IgD-negative memory B cell (primary cell): Measurements from ENCODE around the gene CYP27B1. TPM values are rescaled to one million over a fixed set of nuclear protein-coding genes. Genes with fewer than 3 reads are reported as not detected.

Source experiments
- H3K27ac Mint-ChIP-seq, 3 donors: one replicate each; pipeline ENCODE4 v1.8.0; 2020 to 2022; ENCODE audit warnings: mild to moderate bottlenecking in 3 of 3, mixed read lengths in 3 of 3, moderate library complexity in 1 of 3
- H3K27me3 Mint-ChIP-seq: one replicate; pipeline ENCODE4 v1.8.0; 2021; ENCODE audit warnings: mixed read lengths
- H3K36me3 Mint-ChIP-seq: one replicate; pipeline ENCODE4 v1.8.0; 2020; ENCODE audit warnings: mild to moderate bottlenecking, mixed read lengths
- H3K4me1 Mint-ChIP-seq, 3 donors: one replicate each; pipeline ENCODE4 v1.8.0; 2020 to 2022; ENCODE audit warnings: mixed read lengths in 3 of 3, mild to moderate bottlenecking in 1 of 3
- H3K4me3 Mint-ChIP-seq, 4 donors: one replicate each; pipeline ENCODE4 v1.8.0; 2020 to 2022; ENCODE audit warnings: mild to moderate bottlenecking in 4 of 4, mixed read lengths in 4 of 4, moderate library complexity in 3 of 4
- H3K9me3 Mint-ChIP-seq, 3 donors: one replicate each; pipeline ENCODE4 v1.8.0; 2020 to 2021; ENCODE audit warnings: mixed read lengths in 3 of 3, mild to moderate bottlenecking in 1 of 3
- polyA plus RNA-seq: library from polyadenylated mRNA; unstranded; fragments of 300-500 nt; fragmentation: Illumina TruSeq; gene quantifications from one replicate; pipeline ENCODE4 v1.2.3, GENCODE V29; 2021

CYP27B1 gene
- polyA plus RNA-seq, 1 donor from 2014 or later, result 0.09 TPM

DNA sequence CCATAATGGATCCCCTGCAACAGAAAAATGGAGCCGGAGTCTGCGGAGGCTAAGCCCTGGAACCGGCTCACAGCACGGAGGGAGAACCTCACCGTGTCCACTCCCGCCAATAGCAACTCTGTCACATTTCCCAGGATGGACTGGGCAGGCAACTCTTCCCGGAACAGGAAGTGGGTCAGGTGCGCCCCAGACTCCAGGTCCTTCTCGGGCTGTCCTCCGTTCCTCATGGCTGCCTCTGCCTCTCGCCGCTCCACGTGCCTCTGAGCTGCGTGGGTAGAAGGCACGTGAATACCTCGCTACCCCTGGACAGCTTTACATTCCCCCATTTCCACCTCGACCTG, 2.2 kb downstream of the CYP27B1 start:
- H3K4me3 Mint-ChIP-seq, result peak overlapping the region; percentile 74 to 90 (median 82)
- peaks cover 28% of the 10 kb centered on the region for H3K27me3 Mint-ChIP-seq
- no peak overlapping the region for H3K27ac Mint-ChIP-seq
- peaks cover 4% of the 10 kb centered on the region for H3K36me3 Mint-ChIP-seq
- no peaks in the 10 kb centered on the region for H3K9me3 Mint-ChIP-seq
- peaks cover 14 to 23% (median 17%) of the 10 kb centered on the region in 3 donors for H3K4me1 Mint-ChIP-seq

DNA sequence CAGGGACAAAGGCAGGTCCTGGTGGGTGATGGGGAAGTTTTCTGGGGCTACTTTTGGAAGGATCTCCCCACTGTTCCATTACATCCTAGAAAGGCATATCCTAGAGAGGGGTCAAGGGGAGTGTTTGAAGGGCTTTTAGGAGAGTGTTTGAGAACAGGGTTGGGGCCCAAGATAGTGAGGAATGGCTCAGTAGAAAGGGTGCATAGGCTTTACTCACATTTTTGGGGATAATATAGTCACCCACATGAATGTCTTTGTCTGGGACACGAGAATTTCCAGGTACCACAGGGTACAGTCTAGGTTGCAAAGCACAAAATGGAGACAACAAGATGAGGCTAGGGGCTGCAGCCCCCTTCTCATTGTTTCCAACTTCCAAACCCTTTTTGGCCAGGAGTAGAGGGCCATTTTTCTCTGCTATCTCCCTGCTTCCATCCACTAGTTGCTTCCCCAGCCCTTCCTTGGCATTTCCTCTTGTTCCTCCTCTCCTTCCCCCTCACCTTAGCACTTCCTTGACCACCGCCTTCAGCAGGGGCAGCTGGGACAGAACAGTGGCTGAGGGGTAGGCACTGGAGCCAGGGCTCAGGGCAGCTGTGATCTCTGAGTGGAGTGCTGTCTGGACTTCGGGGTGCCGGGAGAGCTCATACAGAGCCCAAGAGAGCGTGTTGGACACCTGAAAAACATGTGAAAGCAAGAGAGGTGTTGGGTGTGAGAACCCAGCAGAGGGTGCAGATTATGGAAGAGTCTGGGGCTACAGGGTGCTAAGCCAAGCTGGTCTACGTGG, 2.8 kb downstream of the CYP27B1 start:
- Mint-ChIP-seq H3K36me3 (peaks cover 8% of the 10 kb centered on the region), H3K27ac (peak overlapping the region in 2 of 3 donors; percentile 87 to 88), H3K9me3 (no peaks in the 10 kb centered on the region), H3K4me1 (peaks cover 19 to 28% (median 23%) of the 10 kb centered on the region in 3 donors), H3K4me3 (peak overlapping the region; percentile 13 to 90 (median 78)), H3K27me3 (peaks cover 28% of the 10 kb centered on the region)

DNA sequence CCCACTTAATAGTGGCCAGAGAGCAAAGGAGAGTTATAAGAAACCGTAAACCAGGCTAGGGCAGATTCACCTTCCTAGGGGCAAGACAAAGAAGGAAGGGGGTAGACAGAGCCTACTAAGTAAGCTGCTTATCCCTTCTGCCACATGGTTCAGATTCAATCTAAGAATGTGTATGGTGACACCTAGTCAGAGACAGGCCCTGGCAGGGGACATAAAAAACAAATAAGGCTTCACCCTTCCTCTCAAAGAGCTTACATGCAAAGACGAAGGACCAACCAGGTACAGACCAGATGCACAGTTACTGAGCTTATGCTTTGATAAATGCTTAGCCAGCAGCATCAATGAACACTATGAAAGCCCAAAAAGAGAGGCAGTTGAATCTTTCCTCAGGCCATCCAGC, 4.4 kb downstream of the CYP27B1 start:
- peak overlapping the region in 1 of 4 donors; percentile 35 for H3K4me3 Mint-ChIP-seq
- no peak overlapping the region for H3K27ac Mint-ChIP-seq
- H3K4me1 Mint-ChIP-seq, result peaks cover 22 to 28% (median 23%) of the 10 kb centered on the region in 3 donors
- H3K9me3 Mint-ChIP-seq, result no peaks in the 10 kb centered on the region
- H3K36me3 Mint-ChIP-seq, result peaks cover 7% of the 10 kb centered on the region
- H3K27me3 Mint-ChIP-seq, result peaks cover 28% of the 10 kb centered on the region

DNA sequence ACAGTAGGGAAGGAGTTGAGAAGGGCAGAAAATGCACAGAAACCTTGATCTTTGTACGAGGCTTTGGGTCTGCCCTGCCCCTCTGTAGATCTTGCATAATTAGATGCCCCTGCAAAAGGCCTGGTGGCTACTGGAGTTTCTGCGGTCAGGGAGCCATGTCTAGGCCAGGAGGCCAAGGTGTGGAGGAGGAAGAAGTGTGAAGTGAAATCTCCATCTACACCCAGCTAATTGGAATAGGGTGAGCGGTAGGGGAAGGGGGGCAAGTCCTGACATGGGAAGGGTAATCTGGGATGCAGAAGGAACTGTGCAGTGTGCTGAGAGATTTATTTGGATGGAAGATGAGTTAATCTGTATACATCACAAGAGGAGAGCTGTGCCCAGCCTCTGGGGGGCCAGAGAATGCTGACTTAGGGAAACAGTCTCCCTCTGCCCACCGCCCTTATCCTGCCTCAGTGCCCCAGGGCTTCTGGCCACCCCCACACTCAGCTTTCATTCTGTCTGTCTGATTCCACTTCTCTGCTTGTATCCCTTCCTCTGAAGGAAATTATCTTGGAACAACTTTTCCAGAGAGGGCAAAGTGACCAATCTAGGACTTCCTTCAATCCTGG, 5.4 kb downstream of the CYP27B1 start:
- no peaks in the 10 kb centered on the region for H3K9me3 Mint-ChIP-seq
- H3K4me1 Mint-ChIP-seq, result peaks cover 23 to 32% (median 26%) of the 10 kb centered on the region in 3 donors
- peaks cover 8% of the 10 kb centered on the region for H3K36me3 Mint-ChIP-seq
- peaks cover 24% of the 10 kb centered on the region for H3K27me3 Mint-ChIP-seq
- H3K27ac Mint-ChIP-seq, result peak overlapping the region in 1 of 3 donors; percentile 86
- H3K4me3 Mint-ChIP-seq, result peak overlapping the region in 1 of 4 donors; percentile 81

DNA sequence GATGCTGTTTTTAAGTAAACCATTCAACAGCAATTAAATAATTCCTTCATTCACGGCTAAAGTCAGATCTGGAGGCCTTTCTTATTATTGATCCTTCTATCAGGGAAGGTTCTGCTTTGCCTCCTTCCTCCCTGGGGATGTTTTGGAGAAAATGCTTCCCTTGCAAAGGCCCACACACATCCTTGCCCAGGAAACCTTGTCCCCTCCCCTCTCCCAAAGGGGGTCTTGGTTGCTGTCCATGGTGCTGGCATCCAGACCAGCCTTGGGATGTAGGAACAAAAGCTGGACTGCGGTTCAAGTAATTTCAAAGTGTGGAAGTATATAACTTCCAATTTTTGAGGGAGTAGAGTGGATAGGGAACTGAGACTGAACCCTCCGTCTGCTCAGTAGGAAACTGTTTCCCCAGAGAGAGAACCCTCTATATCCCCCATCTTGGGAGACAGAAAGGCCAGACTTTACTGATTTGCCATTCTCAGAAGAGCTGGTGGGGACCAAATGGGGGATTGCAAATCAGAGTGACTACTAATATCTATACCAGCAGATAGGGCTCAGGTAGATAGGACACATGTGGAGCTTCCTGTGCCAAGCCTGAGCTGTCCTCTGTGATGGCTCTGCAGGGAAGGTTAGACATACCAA, 6.4 kb downstream of the CYP27B1 start:
- Mint-ChIP-seq H3K36me3 (peaks cover 9% of the 10 kb centered on the region), H3K4me1 (peaks cover 24 to 30% (median 24%) of the 10 kb centered on the region in 3 donors), H3K27ac (no peak overlapping the region), H3K27me3 (peaks cover 16% of the 10 kb centered on the region), H3K9me3 (no peaks in the 10 kb centered on the region), H3K4me3 (peak overlapping the region in 1 of 4 donors; percentile 81)

DNA sequence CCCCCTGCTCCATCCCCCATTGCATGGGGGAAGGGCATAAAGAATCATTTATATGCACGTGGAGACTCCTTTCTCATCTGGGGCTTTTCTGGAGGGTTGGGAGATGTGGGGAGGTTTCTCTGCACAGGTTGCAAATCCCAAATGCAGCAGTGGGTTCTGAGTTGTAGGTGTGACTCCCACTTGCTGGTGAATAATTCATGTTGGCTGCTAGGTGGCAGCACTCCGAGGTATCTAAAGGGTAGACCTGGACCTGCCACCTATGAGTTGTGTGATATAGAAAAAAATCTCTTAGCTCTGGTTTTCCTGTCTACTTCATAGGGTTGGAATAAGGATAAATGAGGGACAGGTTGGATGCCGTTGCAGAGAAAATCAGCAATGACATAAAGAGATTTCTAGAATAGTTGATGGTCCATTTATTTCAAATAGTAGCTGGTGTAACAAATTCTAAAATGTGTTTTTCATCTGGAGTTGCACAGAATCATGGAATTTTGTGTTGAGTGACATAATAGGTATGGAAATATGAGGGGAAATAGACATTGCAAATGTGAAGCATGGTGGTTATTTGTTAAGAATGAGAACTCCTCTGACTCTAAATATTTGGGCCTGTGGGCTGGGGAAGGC, 7.4 kb downstream of the CYP27B1 start:
- peak overlapping the region in 2 of 3 donors; percentile 56 to 84 for H3K27ac Mint-ChIP-seq
- peak overlapping the region in 1 of 4 donors; percentile 81 for H3K4me3 Mint-ChIP-seq
- H3K27me3 Mint-ChIP-seq, result peaks cover 6% of the 10 kb centered on the region
- H3K36me3 Mint-ChIP-seq, result peaks cover 9% of the 10 kb centered on the region
- no peaks in the 10 kb centered on the region for H3K9me3 Mint-ChIP-seq
- H3K4me1 Mint-ChIP-seq, result peaks cover 24 to 30% (median 24%) of the 10 kb centered on the region in 3 donors

DNA sequence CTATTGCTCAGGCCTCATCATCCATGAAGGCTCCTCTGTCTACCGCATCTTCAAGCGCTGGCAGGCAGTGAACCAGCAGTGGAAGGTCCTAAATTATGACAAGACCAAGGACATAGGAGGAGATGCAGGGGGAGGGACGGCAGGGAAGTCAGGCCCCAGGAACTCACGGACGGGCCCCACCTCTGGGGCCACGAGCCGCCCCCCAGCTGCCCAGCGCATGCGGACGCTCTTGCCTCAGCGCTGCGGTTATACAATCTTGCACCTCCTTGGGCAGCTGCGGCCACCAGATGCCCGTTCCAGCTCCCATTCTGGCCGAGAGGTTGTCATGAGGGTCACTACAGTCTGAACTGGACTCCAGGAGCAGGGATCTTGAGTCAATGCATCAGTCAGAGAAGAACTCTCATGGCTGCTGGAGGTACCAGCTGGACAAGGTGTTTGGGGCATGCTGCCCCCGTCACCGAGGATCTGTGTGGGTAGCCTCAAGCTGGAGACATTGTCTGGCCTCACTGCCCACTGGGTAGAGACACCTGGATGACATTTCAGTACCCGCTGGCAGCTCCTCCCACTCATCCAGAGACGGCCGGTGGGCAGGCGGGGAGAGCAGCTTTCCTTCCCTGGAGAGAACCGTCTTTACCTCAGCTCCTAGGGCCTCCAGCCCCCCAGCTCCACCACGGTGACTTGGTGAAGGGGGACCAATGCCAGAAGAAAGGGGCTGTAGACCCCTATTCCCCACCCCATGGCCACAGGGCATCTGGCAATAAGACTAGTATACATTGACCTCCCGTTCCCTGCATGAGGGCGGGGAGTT, 8.1 kb downstream of the CYP27B1 start:
- peaks cover 21 to 32% (median 28%) of the 10 kb centered on the region in 3 donors for H3K4me1 Mint-ChIP-seq
- peak overlapping the region in 2 of 3 donors; percentile 31 to 84 for H3K27ac Mint-ChIP-seq
- H3K36me3 Mint-ChIP-seq, result peaks cover 9% of the 10 kb centered on the region
- H3K4me3 Mint-ChIP-seq, result peak overlapping the region in 1 of 4 donors; percentile 81
- H3K27me3 Mint-ChIP-seq, result peaks cover under 1% of the 10 kb centered on the region
- no peaks in the 10 kb centered on the region for H3K9me3 Mint-ChIP-seq

DNA sequence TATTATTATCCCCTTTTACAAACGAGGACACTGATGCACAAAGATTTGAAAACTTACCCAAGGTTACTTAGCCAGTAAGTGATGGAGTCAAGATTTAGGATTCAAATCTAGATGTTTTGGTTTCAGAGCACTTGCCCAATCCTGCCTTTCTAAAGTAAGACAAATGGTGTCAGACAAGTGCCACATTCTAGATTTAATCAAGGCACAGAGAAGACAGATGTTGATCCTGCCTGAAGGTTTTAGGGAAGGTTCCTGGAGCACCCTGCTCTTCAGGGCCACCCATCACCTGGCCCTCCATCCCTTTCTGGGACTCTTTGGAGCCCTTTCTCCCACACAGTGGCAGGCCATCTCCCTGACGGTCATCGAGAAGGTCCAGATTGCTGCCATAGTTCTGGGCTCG, 9.1 kb downstream of the CYP27B1 start:
- no peak overlapping the region for H3K27ac Mint-ChIP-seq
- no peaks in the 10 kb centered on the region for H3K27me3 Mint-ChIP-seq
- H3K36me3 Mint-ChIP-seq, result peaks cover 9% of the 10 kb centered on the region
- peaks cover 25 to 40% (median 36%) of the 10 kb centered on the region in 3 donors for H3K4me1 Mint-ChIP-seq
- H3K4me3 Mint-ChIP-seq, result peak overlapping the region in 2 of 4 donors; percentile 39
- H3K9me3 Mint-ChIP-seq, result no peaks in the 10 kb centered on the region

DNA sequence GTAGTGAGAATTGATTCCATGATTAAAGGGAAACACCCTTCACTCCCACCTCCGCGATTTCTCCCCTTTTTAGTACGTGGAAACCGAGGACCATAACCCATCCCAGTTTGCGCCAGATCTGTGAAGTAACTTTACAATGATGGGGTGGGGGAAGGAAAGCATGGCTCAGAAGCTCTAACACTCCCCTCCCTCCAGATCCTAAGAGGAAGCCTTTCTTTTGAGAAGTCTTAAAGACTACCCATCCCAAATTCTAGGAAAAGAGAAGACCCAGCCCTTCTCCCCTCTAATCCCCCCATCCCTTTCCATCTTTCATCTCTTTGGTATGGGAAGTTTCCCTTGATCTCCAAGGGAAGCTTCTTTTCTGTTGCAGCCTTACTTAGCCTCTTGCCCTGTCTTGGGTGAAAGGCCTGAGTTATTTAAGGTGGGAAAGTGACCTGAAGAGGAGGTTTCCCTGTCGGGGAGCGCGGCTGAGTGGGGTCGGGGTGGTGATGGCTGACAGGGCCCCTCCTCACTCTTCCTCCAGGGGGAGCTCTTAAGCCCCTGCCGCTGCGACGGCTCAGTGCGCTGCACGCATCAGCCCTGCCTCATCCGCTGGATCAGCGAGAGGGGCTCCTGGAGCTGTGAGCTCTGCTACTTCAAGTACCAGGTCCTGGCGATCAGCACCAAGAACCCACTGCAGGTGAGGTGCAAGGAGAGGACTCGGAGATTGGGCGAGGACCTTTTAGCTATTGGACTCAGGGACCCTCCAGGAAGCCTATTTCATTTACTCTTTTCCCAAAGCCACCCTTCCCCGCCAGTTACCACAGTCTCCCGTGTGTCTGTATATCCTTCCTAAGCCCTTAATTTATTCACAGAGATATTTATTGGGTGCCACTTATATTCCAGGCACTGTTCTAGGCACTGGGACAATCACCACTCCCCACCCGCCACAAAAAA, 10.2 kb downstream of the CYP27B1 start:
- H3K27ac Mint-ChIP-seq, result peak overlapping the region; percentile 92 to 96 (median 93)
- H3K4me3 Mint-ChIP-seq, result peak overlapping the region; percentile 91 to 98 (median 93)
- no peaks in the 10 kb centered on the region for H3K9me3 Mint-ChIP-seq
- peaks cover 28 to 45% (median 45%) of the 10 kb centered on the region in 3 donors for H3K4me1 Mint-ChIP-seq
- H3K27me3 Mint-ChIP-seq, result no peaks in the 10 kb centered on the region
- peaks cover 9% of the 10 kb centered on the region for H3K36me3 Mint-ChIP-seq

DNA sequence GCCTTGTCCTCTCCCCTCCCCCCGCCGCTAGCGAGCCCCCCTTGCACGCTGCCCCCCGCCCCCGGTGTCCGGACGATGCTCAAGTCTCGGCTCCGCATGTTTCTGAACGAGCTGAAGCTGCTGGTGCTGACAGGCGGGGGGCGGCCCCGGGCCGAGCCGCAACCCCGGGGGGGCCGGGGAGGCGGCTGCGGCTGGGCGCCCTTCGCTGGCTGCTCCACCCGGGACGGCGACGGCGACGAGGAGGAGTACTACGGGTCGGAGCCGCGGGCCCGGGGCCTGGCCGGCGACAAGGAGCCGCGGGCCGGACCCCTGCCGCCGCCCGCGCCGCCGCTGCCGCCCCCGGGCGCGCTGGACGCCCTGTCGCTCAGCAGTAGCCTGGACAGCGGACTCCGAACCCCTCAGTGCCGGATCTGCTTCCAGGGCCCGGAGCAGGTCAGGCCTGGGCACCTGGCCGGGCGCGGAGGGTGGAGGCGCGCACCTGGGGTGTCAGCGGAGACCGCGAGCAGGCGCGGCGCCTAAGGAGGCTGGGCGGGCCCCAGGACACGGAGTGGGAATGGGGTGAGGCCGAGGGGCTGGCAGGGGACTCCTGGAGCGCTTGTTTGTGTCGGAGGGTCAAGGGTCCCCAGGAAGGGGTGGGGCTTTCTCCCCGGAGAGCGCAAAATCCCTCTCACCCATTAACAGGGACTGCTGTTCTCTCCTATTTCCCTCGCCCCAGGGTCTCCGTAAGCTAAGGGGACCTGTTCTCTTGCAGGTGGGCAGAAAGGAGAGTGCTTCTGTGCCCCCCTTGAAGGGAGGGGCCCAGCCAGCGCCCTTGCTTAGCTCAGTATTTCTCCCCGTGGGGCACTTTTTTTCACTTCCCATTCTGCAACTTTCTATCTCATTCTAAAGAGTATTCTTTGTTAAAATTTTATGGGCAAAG, 11.2 kb downstream of the CYP27B1 start:
- no peaks in the 10 kb centered on the region for H3K9me3 Mint-ChIP-seq
- H3K36me3 Mint-ChIP-seq, result peaks cover 9% of the 10 kb centered on the region
- peak overlapping the region; percentile 92 to 96 (median 93) for H3K27ac Mint-ChIP-seq
- H3K27me3 Mint-ChIP-seq, result no peaks in the 10 kb centered on the region
- peak overlapping the region; percentile 91 to 98 (median 93) for H3K4me3 Mint-ChIP-seq
- H3K4me1 Mint-ChIP-seq, result peaks cover 28 to 53% (median 50%) of the 10 kb centered on the region in 3 donors

DNA sequence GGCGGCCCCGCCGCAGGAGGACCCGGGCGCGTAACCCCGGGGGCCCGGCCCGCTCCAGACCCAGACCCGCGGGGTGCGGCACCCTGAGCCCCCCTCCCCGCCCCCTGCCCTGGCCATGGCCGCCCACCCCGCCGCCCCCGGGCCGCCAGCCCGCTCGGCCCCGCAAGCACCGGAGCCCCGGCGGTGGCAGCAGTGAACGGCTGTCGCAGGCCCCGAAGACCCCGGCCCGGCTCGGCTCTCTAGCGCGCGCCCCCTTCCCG, 11.8 kb downstream of the CYP27B1 start:
- peaks cover 9% of the 10 kb centered on the region for H3K36me3 Mint-ChIP-seq
- H3K27ac Mint-ChIP-seq, result no peak overlapping the region
- no peaks in the 10 kb centered on the region for H3K9me3 Mint-ChIP-seq
- H3K4me1 Mint-ChIP-seq, result peaks cover 28 to 55% (median 52%) of the 10 kb centered on the region in 3 donors
- H3K4me3 Mint-ChIP-seq, result peak overlapping the region in 2 of 4 donors; percentile 35 to 50
- no peaks in the 10 kb centered on the region for H3K27me3 Mint-ChIP-seq

DNA sequence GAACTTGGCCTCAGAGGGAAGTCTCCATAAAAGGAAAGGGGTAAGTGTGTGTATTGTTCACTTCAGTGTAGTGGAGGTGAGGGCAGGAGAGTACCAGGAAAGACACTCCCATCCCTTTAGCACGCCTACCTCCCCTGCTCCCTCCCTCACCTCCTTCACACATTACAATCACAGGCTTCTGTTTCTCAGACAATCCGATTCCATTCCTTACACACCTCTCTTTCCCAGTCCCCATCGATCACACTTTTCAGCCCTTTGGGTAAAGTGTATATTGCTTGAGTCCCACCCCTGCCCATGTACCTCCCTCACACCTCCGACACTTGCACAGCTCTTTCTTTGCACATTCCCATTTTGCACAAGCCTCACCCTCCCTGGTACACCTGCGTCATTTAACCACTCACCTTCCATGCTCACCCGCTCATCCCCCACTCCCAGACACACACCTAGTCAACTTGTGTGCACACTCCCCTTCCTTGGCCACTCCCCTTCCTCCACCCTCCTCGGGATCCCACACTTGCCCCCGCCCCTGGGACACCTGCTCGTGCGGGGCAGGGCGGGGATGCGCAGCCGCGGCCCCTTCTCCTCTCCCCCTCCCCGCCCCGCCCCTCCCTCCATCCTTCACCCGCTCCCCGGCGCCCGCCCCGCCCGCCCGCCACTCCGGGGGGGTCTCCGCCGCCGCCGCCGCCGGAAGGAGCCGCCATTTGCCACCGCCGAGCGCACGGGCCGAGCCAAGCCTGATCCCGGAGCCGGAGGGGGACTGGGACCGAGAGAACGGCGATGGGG, 12.3 kb downstream of the CYP27B1 start, which contains the start of gene MARCHF9:
Gene MARCHF9 (plus strand): TSS at position 693 of the 783 bp plus-strand sequence. CDS start 426 bp downstream, outside the sequence.
- H3K4me1 Mint-ChIP-seq, result peaks cover 27 to 50% (median 50%) of the 10 kb centered on the region in 3 donors
- peaks cover 7% of the 10 kb centered on the region for H3K36me3 Mint-ChIP-seq
- H3K4me3 Mint-ChIP-seq, result peak within 1 kb of the TSS; percentile 91 to 98 (median 94)
- H3K27me3 Mint-ChIP-seq, result no peaks in the 10 kb centered on the region
- peak within 1 kb of the TSS; percentile 92 to 98 (median 93) for H3K27ac Mint-ChIP-seq
- H3K9me3 Mint-ChIP-seq, result no peaks in the 10 kb centered on the region
